SK-N-SH (cell line): ENCODE measurements around the gene ACOX2. TPM values are rescaled to one million over a fixed set of nuclear protein-coding genes. Genes with fewer than 3 reads are reported as not detected.

Experiments
- CTCF ChIA-PET: fragments of 300-600, 350-600 bp; formaldehyde crosslinking; extraction: SDS; loops from one replicate; lab custom pipeline; 2021; lab: Yijun Ruan, JAX
- POLR2A ChIA-PET: fragments of 350-600 bp; sonication (Branson Sonifier 250); formaldehyde crosslinking; extraction: SDS; loops from one replicate; lab custom pipeline; 2020; ENCODE audit warnings: antibody characterized with exemption, inconsistent platforms; lab: Yijun Ruan, JAX
- DNase-seq: peaks from one replicate; pipeline ENCODE4 v3.0.0; 2012
- H2AFZ ChIP-seq: fragments of 200-600 bp; sonication (generic); 2 replicates; pipeline ENCODE4 v1.8.1; 2016; ENCODE audit warnings: antibody characterized with exemption, mild to moderate bottlenecking, low read depth
- H3F3A ChIP-seq: fragments of 200-600 bp; sonication (generic); replicated peaks from 2 replicates; pipeline ENCODE3; 2016; ENCODE audit warnings: antibody characterized with exemption, mild to moderate bottlenecking; ENCODE audit not compliant: insufficient read depth
- H3K27ac ChIP-seq, 2 experiments: fragments of 200-500 bp in 1 of 2; fragments of 200-600 bp in 1 of 2; sonication (Bioruptor generic) in 1 of 2; sonication (generic), shearing (Covaris generic) in 1 of 2; 2 replicates each; pipeline versions ENCODE4 v1.5.1 to v1.6.1; 2014 to 2016; ENCODE audit warnings: low read depth in 2 of 2, inconsistent platforms in 1 of 2, low read length in 1 of 2, mild to moderate bottlenecking in 1 of 2, mixed read lengths in 1 of 2
- H3K27me3 ChIP-seq: fragments of 200-600 bp; sonication (generic), shearing (Covaris generic); 2 replicates; pipeline ENCODE4 v1.6.1; 2016; ENCODE audit warnings: mixed run types; ENCODE audit not compliant: insufficient read depth
- H3K36me3 ChIP-seq, 2 experiments: fragments of 200-500 bp in 1 of 2; fragments of 200-600 bp in 1 of 2; sonication (Bioruptor generic) in 1 of 2; sonication (generic) in 1 of 2; replicated peaks in 1 of 2; 2 replicates each; pipeline versions ENCODE3 to v1.5.1; 2014 to 2016; ENCODE audit warnings: low read length in 1 of 2, mild to moderate bottlenecking in 1 of 2; ENCODE audit not compliant: insufficient read depth in 2 of 2, control insufficient read depth in 1 of 2
- H3K4me1 ChIP-seq, 2 experiments: fragments of 200-500 bp in 1 of 2; fragments of 200-600 bp in 1 of 2; sonication (Bioruptor generic) in 1 of 2; sonication (generic), shearing (Covaris generic) in 1 of 2; 2 replicates each; pipeline versions ENCODE4 v1.5.1 to v1.6.1; 2014 to 2016; ENCODE audit warnings: low read depth in 1 of 2, low read length in 1 of 2, mixed run types in 1 of 2; ENCODE audit not compliant: insufficient read depth in 2 of 2, control insufficient read depth in 1 of 2
- H3K4me2 ChIP-seq: fragments of 200-600 bp; sonication (generic), shearing (Covaris generic); 2 replicates; pipeline ENCODE4 v1.6.1; 2017; ENCODE audit warnings: mixed run types
- H3K4me3 ChIP-seq, 2 experiments: fragments of 200-500 bp in 1 of 2; fragments of 200-600 bp in 1 of 2; sonication (Bioruptor generic) in 1 of 2; sonication (generic), shearing (Covaris generic) in 1 of 2; 2 replicates each; pipeline versions ENCODE4 v1.5.1 to v1.8.1; 2014 to 2016; ENCODE audit warnings: low read depth in 2 of 2, inconsistent platforms in 1 of 2, low read length in 1 of 2, mild to moderate bottlenecking in 1 of 2, mixed read lengths in 1 of 2, moderate library complexity in 1 of 2
- H3K79me2 ChIP-seq: fragments of 200-600 bp; sonication (generic); 2 replicates; pipeline ENCODE4 v1.8.1; 2017; ENCODE audit warnings: mild to moderate bottlenecking; ENCODE audit not compliant: insufficient read depth
- H3K9ac ChIP-seq: fragments of 200-600 bp; sonication (generic); 2 replicates; pipeline ENCODE4 v1.6.1; 2017; ENCODE audit warnings: mixed run types
- H3K9me2 ChIP-seq: fragments of 200-600 bp; sonication (generic); 2 replicates; pipeline ENCODE4 v1.6.1; 2017; ENCODE audit warnings: mixed run types
- H3K9me3 ChIP-seq: fragments of 200-600 bp; sonication (generic); 2 replicates; pipeline ENCODE4 v1.6.1; 2017; ENCODE audit warnings: mixed run types, mild to moderate bottlenecking, moderate library complexity
- H4K20me1 ChIP-seq: fragments of 200-600 bp; sonication (generic); 2 replicates; pipeline ENCODE4 v1.6.1; 2017; ENCODE audit warnings: mild to moderate bottlenecking, mixed run types; ENCODE audit not compliant: insufficient read depth
- CHD2 ChIP-seq: fragments of 150-350 bp; IDR thresholded peaks from 2 replicates; pipeline ENCODE4 v1.6.1; 2018; ENCODE audit warnings: low read length; ENCODE audit not compliant: partially characterized antibody
- EP300 ChIP-seq, 2 experiments: IDR thresholded peaks; 2 replicates each; pipeline versions ENCODE4 v1.4.0 to v1.6.1; 2012; ENCODE audit warnings: borderline replicate concordance in 1 of 2, low read depth in 1 of 2, low read length in 1 of 2
- EZH2phosphoT487 ChIP-seq: fragments of 200-600 bp; sonication (generic); IDR thresholded peaks from 2 replicates; pipeline ENCODE4 v1.6.1; 2017; ENCODE audit warnings: low read depth, mixed run types, mild to moderate bottlenecking, antibody characterized with exemption, moderate library complexity, borderline replicate concordance
- FOSL2 ChIP-seq: IDR thresholded peaks from 2 replicates; pipeline ENCODE4 v1.4.0; 2012; ENCODE audit warnings: low read depth, mild to moderate bottlenecking, moderate library complexity, borderline replicate concordance
- FOXJ3 ChIP-seq: sonication (generic); formaldehyde crosslinking; IDR thresholded peaks from 2 replicates; pipeline ENCODE4 v1.5.1; 2020; ENCODE audit warnings: mild to moderate bottlenecking, missing genetic modification reagents
- GABPA ChIP-seq: IDR thresholded peaks from 2 replicates; pipeline ENCODE4 v1.4.0; 2012; ENCODE audit warnings: low read depth, mild to moderate bottlenecking
- GATA2 ChIP-seq: sonication (generic); formaldehyde crosslinking; IDR thresholded peaks from 2 replicates; pipeline ENCODE4 v1.5.0; 2020; ENCODE audit warnings: mild to moderate bottlenecking, missing genetic modification reagents
- JUND ChIP-seq: IDR thresholded peaks from 2 replicates; pipeline ENCODE4 v1.4.0; 2012
- MEF2A ChIP-seq: IDR thresholded peaks from 2 replicates; pipeline ENCODE4 v1.4.0; 2012; ENCODE audit warnings: low read depth, borderline replicate concordance
- MXI1 ChIP-seq: IDR thresholded peaks from 2 replicates; pipeline ENCODE4 v1.6.1; 2012; ENCODE audit warnings: mild to moderate bottlenecking, low read depth, low read length, improper control_type of control experiment
- NRF1 ChIP-seq: IDR thresholded peaks from 2 replicates; pipeline ENCODE4 v1.6.1; 2012; ENCODE audit warnings: low read depth, mild to moderate bottlenecking, low read length
- RAD21 ChIP-seq: IDR thresholded peaks from 2 replicates; pipeline ENCODE4 v1.6.1; 2012; ENCODE audit warnings: mild to moderate bottlenecking, low read length
- RCOR1 ChIP-seq: fragments of 150-350 bp; IDR thresholded peaks from 2 replicates; pipeline ENCODE4 v1.6.1; 2017; ENCODE audit warnings: antibody characterized with exemption, low read length
- RXRA ChIP-seq: IDR thresholded peaks from 2 replicates; pipeline ENCODE4 v1.4.0; 2012; ENCODE audit warnings: low read depth, mild to moderate bottlenecking, borderline replicate concordance
- SIN3A ChIP-seq: IDR thresholded peaks from 2 replicates; pipeline ENCODE4 v1.6.1; 2012; ENCODE audit warnings: low read depth, mild to moderate bottlenecking, low read length, moderate library complexity, borderline replicate concordance
- WGBS: methylation state at CpG from one replicate; pipeline ENCODE4 v1.1.6; 2017; ENCODE audit warnings: low lambda C conversion rate; 5-methylcytosine and 5-hydroxymethylcytosine counted together
- polyA plus RNA-seq, 3 experiments: library from polyadenylated mRNA; depleted of rRNA; stranded (reverse); fragments of >200 nt; gene quantifications; 2 replicates each; pipeline ENCODE4 v1.2.3, GENCODE V29; 2012
- TF ChIP-seq, protein P1 (sequence below): fragments of 200-600 bp; sonication (generic); IDR thresholded peaks from 2 replicates; pipeline ENCODE4 v1.6.1; 2017; ENCODE audit warnings: antibody characterized with exemption, mild to moderate bottlenecking, moderate library complexity
- TF ChIP-seq, protein P2 (sequence below): fragments of 150-350 bp; IDR thresholded peaks from 2 replicates; pipeline ENCODE4 v1.6.1; 2016; ENCODE audit warnings: mild to moderate bottlenecking, low read depth, low read length

Gene ACOX2
- polyA plus RNA-seq, 1 of the 3 experiments (the other 2 are of a cell fraction) = 9.0 TPM

GRCh38 chr3:58576716-58577115 is 39.7 kb upstream of the ACOX2 start:
- CTCF ChIA-PET = interaction anchor here (2.7 to 17.3 kb wide), 3 partner anchors 8 to 51 kb away, joined by 13 to 446 read pairs (median 15); no protein-coding TSS in a partner anchor
- H3K27ac ChIP-seq = no peak overlapping the region

DNA sequence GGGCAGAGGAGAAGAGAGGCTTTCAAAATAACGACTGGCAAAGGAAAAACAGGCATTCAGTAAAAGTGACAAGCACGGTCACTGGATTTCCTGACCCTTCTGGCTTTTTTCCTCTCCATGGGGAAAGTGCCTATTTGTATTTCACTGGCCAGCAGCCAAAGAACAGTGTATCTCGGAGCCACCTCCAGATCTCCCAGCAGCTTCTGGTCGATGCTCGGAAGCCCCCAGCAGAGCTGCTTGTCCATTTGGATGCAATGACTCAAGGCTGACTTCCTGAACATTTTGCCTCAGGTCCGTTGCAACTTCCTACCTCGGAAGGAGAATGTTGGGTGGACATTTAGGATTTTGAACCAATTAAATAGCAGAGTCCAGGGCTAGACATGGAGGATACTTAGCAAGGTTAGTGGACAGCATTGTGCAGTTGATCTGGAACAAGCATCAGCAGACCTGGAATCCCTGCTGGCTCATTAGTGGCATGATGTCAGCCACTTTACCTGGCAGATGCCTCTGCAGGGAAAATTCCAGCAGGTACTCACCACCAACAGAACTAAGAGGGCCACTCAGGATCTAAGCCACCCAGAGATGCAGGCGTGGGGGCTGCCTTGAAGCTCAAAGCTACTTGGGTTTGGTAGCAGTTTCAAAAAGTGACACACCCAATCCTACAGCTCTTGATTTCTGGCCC is 39.1 kb upstream of the ACOX2 start:
- H3F3A ChIP-seq = no peaks in the 10 kb centered on the region
- H3K4me3 ChIP-seq = no peak overlapping the region
- H3K9ac ChIP-seq = no peak overlapping the region
- POLR2A ChIA-PET = interaction anchor here (1.0 kb wide), 1 partner anchor 62 kb away, joined by 3 read pairs; no protein-coding TSS in a partner anchor
- no peaks in the 10 kb centered on the region for H3K27me3 ChIP-seq
- CTCF ChIA-PET = interaction anchor here (2.0 to 17.3 kb wide), 4 partner anchors 9 to 112 kb away, joined by 6 to 446 read pairs (median 14); no protein-coding TSS in a partner anchor
- H3K36me3 ChIP-seq = no peaks in the 10 kb centered on the region
- no peak overlapping the region for H3K4me2 ChIP-seq
- peaks cover 0 to 21% of the 10 kb centered on the region in 2 experiments; a peak in 2 of 4 replicates for H3K4me1 ChIP-seq
- H3K9me2 ChIP-seq = no peaks in the 10 kb centered on the region
- TF ChIP-seq MEF2A = no peak
- 0 out of 2 replicates have a peak, but pooled peaks have one; percentile 26 for TF ChIP-seq FOXJ3
- no peaks in the 10 kb centered on the region for H3K79me2 ChIP-seq
- peak; percentile 66 for DNase-seq
- no peak overlapping the region for H2AFZ ChIP-seq
- H4K20me1 ChIP-seq = no peaks in the 10 kb centered on the region
- H3K9me3 ChIP-seq = no peaks in the 10 kb centered on the region
- H3K27ac ChIP-seq = no peak overlapping the region; a peak in 1 of 4 replicates
- WGBS = 25% methylated on average over 8 of the region's 8 CpGs

More at GRCh38 chr3:58576716-58577115, 39.7 kb upstream of the ACOX2 start:
- Histone ChIP-seq H3K27me3 (no peaks in the 10 kb centered on the region), H3F3A (no peaks in the 10 kb centered on the region), H3K4me1 (peaks cover 0 to 21% of the 10 kb centered on the region in 2 experiments; a peak in 2 of 4 replicates), H3K9ac (no peak overlapping the region), H3K9me3 (no peaks in the 10 kb centered on the region), H3K9me2 (no peaks in the 10 kb centered on the region), H2AFZ (no peak overlapping the region), H3K4me2 (no peak overlapping the region), H3K79me2 (no peaks in the 10 kb centered on the region), H4K20me1 (no peaks in the 10 kb centered on the region), H3K4me3 (no peak overlapping the region), H3K36me3 (no peaks in the 10 kb centered on the region)
- TF ChIP-seq FOSL2 (no peak), EZH2phosphoT487 (no peak), EP300 (IDR thresholded peaks at IDR 0.05; ENCODE audit: borderline replicate concordance in 1 of 2, low read depth in 1 of 2, low read length in 1 of 2) (no peak), MXI1 (no peak), RCOR1 (no peak), FOXJ3 (no peak), MEF2A (no peak), NRF1 (no peak), RXRA (no peak), RAD21 (no peak), GABPA (no peak), JUND (no peak), GATA2 (CRISPR knock-in tag) (no peak), SIN3A (no peak), CHD2 (no peak)
- TF ChIP-seq, protein P1, sequence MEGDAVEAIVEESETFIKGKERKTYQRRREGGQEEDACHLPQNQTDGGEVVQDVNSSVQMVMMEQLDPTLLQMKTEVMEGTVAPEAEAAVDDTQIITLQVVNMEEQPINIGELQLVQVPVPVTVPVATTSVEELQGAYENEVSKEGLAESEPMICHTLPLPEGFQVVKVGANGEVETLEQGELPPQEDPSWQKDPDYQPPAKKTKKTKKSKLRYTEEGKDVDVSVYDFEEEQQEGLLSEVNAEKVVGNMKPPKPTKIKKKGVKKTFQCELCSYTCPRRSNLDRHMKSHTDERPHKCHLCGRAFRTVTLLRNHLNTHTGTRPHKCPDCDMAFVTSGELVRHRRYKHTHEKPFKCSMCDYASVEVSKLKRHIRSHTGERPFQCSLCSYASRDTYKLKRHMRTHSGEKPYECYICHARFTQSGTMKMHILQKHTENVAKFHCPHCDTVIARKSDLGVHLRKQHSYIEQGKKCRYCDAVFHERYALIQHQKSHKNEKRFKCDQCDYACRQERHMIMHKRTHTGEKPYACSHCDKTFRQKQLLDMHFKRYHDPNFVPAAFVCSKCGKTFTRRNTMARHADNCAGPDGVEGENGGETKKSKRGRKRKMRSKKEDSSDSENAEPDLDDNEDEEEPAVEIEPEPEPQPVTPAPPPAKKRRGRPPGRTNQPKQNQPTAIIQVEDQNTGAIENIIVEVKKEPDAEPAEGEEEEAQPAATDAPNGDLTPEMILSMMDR = no peak
- TF ChIP-seq, protein P2, sequence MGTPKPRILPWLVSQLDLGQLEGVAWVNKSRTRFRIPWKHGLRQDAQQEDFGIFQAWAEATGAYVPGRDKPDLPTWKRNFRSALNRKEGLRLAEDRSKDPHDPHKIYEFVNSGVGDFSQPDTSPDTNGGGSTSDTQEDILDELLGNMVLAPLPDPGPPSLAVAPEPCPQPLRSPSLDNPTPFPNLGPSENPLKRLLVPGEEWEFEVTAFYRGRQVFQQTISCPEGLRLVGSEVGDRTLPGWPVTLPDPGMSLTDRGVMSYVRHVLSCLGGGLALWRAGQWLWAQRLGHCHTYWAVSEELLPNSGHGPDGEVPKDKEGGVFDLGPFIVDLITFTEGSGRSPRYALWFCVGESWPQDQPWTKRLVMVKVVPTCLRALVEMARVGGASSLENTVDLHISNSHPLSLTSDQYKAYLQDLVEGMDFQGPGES = no peak
- WGBS = 63% methylated on average over 6 of the region's 6 CpGs
- POLR2A ChIA-PET = no interaction called here
- no peak for DNase-seq
